Uterus (tissue), 2 donors: ENCODE results near the gene WWOX.

ENCODE experiments used
- CTCF ChIP-seq, 4 experiments: fragments of 200-600 bp in 2 of 4; fragments of 450-650 bp in 2 of 4; sonication (generic) in 2 of 4; IDR thresholded peaks; one replicate each; pipeline ENCODE4 v1.5.1; 2016 to 2019; ENCODE audit warnings: antibody characterized with exemption in 4 of 4, mild to moderate bottlenecking in 2 of 4, moderate library complexity in 1 of 4
- POLR2A ChIP-seq, 2 donors: fragments of 450-650 bp; IDR thresholded peaks; one replicate each; pipeline ENCODE4 v1.6.1; 2016; ENCODE audit warnings: antibody characterized with exemption in 2 of 2, mild to moderate bottlenecking in 1 of 2, moderate library complexity in 1 of 2

- TF ChIP-seq CTCF (IDR thresholded peaks at IDR 0.05) = no peak
- no peak for TF ChIP-seq POLR2A (IDR thresholded peaks at IDR 0.05)
Observed at GRCh38 chr16:78936060-78936459, 836.6 kb downstream of the WWOX start.
